ENCODE measurements around the gene ADARB2.

ADARB2 gene

DNA sequence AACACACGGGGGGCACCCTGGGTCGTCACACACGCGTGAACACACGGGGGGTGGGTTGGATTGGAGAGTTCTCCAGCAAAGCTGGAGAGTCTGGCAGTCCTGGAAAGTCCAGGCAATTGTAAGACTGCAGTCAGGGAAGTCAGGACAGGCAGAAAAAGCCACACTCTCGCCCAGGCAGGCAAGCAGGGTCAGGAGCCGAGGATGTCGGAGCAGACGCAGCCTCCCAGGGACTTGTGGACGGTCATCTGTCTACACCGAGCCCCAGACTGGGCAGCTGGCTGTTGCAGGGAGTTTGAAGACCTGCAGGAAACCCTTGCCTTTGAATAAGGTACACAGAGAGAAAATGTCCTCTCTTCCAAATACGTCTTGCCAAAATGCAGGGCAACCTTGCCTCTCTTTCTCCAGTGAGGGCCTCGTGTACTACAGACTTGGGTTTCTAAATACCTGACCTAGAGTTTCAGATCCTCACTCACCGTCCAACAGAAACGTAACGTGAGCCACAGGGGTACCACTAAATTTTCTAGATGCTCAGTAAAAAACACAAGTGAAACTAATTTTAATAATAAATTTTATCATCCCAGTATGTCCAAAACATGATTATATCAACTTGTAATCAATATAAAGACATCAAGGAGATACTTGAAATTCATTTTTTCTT, 176.7 kb downstream of the ADARB2 start:
- no peak for DNase-seq

DNA sequence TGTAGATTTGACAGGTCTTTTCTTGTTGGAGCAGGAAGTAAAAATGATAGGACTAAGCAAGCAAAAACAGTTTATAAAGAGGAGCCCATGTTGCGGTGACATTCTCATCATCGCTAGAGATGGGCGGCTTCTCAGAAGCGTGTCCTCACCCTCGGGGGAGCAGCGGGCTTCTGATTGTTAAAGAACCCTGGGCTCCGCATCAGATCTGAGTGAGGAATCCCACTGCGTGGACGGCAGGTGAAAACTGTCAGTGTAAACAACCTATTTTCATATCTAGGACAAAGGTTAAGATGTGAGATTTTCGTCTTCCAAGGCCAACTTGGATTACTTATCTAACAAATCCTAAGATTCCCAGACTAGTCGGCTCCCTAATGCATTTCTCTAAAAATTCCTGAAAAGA, 177.6 kb downstream of the ADARB2 start:
- DNase-seq = no peak

DNA sequence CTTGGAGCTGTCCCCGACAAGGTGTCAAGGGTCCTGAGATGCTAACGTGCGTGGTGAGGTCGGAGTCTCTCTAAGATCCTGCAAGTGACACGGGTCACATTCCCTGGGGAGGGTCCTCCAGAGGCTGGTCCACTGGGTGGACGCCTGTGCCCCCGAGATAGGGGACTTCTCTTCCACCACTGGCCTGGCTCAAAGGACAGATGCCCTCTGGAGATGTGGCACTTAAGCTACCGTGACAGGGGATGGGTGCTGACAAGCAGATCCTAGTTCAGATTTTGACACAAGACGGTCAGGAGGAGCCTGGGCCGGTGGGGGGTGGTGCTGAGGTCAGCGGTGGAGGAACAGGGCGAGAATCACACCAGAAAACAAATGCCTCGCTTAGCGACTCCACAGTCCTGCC, 178.0 kb downstream of the ADARB2 start:
- DNase-seq = no peak

GRCh38 chr10:1558906-1559305, 178.4 kb downstream of the ADARB2 start:
- DNase-seq = no peak

DNA sequence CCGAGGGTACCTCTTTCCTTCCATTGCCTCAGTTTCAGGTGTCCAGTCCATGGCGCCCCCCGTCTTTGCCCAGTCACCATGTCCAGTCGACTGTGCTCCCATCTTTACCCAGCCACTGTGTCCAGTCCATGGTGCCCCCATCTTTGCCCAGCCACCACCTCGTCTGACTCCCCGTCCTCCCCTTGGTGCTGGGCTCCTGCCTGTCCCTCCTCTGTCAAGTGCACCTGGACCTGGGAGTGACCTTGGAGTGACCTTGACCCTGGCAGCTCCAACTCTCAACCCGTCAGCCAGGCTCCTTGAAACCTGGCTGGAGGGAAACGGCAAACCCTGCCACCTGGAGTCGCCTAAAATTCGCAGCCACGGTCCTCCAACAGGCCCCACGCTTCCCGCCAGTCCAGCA, 180.2 kb downstream of the ADARB2 start:
- DNase-seq = no peak

- DNase-seq = no peak
Observed at GRCh38 chr10:1556496-1556895, 180.8 kb downstream of the ADARB2 start.

GRCh38 chr10:1553951-1554350, 183.4 kb downstream of the ADARB2 start:
- no peak for DNase-seq

GRCh38 chr10:1552881-1553670, 184.2 kb downstream of the ADARB2 start:
- no peak for DNase-seq

DNA sequence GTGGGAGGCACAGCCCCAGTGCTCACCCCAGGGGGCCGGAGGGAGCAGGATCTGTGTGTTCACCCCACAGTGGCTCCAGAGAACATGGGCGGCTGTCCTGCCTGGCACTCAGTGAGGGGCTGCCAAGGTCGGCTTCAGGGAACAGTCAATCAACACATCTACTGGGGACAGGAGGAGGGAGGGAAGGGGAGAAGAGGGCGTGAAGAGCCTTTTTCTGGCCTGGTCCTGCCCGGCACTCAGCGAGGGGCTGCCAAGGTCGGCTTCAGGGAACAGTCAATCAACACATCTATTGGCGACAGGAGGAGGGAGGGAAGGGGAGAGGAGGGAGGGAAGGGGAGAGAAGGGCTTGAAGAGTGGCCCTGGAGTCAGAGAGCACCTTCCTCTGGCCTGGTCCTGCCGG, 184.9 kb downstream of the ADARB2 start:
- DNase-seq = no peak

DNA sequence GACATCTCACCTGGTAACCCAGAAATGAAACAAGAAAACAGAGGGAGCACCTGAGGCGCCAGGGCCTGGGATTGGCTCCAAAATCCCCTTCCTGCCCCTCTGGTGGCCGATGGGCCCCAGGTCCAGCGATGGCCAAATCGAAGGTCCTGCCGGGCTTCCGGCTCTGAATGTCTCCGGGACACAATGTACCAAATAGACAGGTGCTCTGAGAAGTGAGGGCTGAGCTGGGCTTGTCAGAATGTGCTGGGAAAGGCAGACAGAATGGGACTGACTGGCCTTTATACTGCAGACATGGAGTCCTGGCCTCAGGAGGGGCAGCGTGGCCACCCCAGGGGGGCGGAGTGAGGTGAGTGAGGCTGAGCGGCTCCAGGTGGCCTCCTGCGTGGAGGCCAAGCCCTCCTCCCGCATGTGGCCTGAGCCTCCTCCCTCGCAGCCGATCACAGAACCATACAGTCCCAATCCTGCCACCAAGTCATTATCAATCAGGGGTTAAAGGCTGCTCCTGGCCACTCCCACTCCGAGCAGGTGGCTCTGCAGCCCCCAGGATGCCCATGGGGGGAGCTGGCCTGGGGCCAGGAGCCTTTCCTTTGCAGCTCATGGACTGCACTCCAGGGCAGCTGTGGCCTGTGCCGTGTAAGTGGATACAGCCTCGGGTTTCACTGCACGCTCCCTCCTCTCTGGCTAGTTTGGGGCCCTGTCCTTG, 185.5 kb downstream of the ADARB2 start:
- no peak for DNase-seq

DNA sequence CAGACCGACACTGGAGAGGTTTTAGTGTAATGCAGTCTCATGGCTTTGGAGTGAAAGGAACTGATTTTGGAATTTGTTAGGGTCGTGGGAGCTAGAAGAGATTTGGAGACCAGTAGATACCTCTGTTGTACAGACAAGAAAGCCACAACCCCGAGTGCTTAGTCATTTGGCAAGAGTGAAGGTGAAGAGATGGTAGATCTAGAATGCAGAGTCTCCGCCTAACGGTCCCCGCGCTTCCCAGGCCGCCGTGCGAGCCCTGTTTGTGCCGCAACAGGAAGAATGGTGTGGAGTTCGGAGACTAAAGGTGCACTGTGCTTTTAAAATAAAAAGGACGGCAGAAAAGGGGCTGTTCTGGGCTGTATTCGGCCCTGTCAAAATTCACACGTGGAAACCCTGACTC, 186.7 kb downstream of the ADARB2 start:
- DNase-seq = no peak

- no peak for DNase-seq
Observed at GRCh38 chr10:1550291-1550595, 187.1 kb downstream of the ADARB2 start.

GRCh38 chr10:1549591-1550290, 187.6 kb downstream of the ADARB2 start:
- DNase-seq = no peak

DNA sequence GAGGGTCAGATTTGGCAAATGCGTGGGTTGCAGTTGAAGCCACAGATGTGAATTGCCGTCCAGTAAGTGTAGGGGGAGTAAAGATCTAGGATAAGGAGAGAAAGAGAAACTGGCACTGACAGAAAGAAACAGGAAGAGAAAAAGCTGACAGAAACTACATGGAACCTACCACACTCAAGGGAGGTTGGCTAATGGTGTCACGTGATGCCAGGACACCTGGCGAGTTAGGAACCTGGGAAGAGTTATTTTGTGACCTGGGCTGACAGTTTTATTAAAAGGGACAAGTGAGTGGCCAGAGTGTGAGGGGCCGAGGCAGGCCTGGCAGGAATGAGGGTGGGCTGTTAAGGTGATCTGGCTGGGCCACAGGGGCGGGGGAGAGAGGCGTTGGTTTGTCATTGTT, 188.7 kb downstream of the ADARB2 start:
- no peak for DNase-seq

- DNase-seq = no peak
Observed at GRCh38 chr10:1548146-1548545, 189.2 kb downstream of the ADARB2 start.

- DNase-seq = no peak
Observed at GRCh38 chr10:1546431-1547110, 190.8 kb downstream of the ADARB2 start.

DNA sequence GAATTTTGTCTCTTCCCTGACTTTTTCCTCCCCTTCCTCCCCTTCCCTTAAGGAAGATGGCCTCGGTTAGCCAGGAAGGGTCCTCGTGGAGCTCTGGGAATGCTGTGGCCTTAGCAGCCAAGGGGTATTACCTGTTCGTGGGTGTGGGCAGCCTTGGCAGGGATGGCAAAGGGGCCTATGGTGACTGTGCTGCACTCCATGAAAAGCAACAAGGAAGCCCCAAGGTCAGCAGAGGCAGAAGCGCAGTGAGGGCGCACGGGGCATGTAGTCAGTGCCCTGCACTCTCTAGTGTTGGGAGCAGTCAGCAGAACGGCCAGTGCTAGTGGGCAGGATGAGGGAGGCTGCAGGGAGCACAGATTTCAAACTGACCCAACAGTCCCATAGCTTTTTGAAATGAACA, 191.8 kb downstream of the ADARB2 start:
- DNase-seq = no peak

- no peak for DNase-seq
Observed at GRCh38 chr10:1544929-1545328, 192.4 kb downstream of the ADARB2 start.

GRCh38 chr10:1544209-1544673, 193.1 kb downstream of the ADARB2 start:
- DNase-seq = no peak

DNA sequence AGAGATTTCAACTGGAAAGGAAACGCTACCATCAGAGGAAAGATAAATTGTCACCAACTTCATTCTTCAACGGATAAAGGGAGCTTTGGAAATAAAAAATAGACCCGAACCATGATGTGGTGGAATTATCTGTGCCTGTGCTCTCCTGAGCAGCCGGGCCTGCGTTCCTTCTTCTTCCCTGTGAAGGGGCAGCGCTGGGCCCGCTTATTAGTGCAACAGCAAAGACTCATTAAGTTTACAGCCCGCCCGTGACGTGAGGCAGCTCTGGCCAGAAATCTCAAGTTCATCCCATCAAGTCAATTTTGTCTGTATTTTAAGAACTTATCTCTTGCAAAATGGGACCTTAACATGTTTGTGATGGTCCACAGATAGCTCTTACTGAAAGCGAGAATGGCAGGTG, 193.7 kb downstream of the ADARB2 start:
- DNase-seq = no peak

DNA sequence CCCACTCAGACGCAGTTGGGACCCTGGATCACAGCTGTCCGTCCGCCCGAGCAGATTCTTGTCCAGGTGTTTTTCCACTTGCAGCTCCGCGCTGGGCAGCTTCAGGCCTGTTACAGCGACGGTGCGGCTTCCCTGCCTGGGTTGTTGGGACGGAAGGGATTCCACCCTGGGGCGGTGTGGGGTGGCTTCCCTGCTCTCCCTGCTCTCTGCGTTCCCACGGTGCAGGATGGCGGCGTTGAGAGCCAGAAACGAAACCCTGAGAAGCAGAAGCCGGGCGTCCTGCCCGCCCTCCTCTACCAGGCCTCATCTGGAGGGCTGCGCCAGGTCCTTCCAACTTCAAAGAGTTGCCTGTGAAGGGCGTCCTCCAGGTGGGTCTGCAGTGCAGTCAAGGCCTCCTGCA, 194.4 kb downstream of the ADARB2 start:
- no peak for DNase-seq

GRCh38 chr10:1540144-1540543, 197.2 kb downstream of the ADARB2 start:
- DNase-seq = no peak

- no peak for DNase-seq
Observed at GRCh38 chr10:1539216-1539615, 198.1 kb downstream of the ADARB2 start.
